ENCODE data around the gene PLEKHG1. TPM values are rescaled to one million over a fixed set of nuclear protein-coding genes. Genes with fewer than 3 reads are reported as not detected.

PLEKHG1 gene
- total RNA-seq, 2 donors from 2014 or later, result 8.4 to 29.3 TPM

GRCh38 chr6:150580489-150580888 is 19.2 kb upstream of the PLEKHG1 start:
- no peak for DNase-seq (ENCODE audit: low spot score)
- Histone ChIP-seq H3K36me3 (no peaks in the 10 kb centered on the region), H3K4me1 (ENCODE audit: control insufficient read depth in 1 of 2, low read depth in 2 of 2) (peaks cover 5 to 21% of the 10 kb centered on the region in 2 donors), H3K27ac (no peak overlapping the region), H3K4me3 (no peak overlapping the region), H3K9me3 (no peaks in the 10 kb centered on the region), H3K27me3 (replicated peaks; ENCODE audit: insufficient read depth) (no peaks in the 10 kb centered on the region)
- ATAC-seq (ENCODE audit: insufficient number of reproducible peaks, low FRiP score, low read depth), result no peak
- TF ChIP-seq CTCF (IDR thresholded peaks at IDR 0.05), result no peak

DNA sequence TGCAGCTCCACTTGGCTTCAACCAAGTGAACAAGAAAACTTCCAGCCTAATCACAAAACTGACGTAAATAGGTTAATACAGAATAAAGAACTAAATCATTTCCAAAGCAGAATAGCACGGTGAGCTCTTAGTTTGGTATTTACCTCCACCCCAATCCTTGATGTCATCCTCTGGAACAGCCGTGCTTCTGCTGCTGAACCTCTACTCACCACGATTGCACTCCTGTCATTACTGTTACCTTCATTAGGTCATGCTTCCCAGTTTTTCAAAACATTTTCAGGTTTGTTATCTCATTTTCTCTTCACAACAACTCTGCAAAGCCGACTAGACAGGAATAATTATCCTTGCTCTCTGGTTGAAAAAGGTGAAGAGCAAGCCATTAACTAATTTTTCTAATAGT is 15.6 kb upstream of the PLEKHG1 start:
- Histone ChIP-seq H3K27ac (no peak overlapping the region), H3K9me3 (no peaks in the 10 kb centered on the region), H3K27me3 (replicated peaks; ENCODE audit: insufficient read depth) (no peaks in the 10 kb centered on the region), H3K36me3 (no peaks in the 10 kb centered on the region), H3K4me3 (no peak overlapping the region), H3K4me1 (ENCODE audit: control insufficient read depth in 1 of 2, low read depth in 2 of 2) (peaks cover 0 to 13% of the 10 kb centered on the region in 2 donors)
- no peak for TF ChIP-seq CTCF (IDR thresholded peaks at IDR 0.05)
- DNase-seq (ENCODE audit: low spot score), result no peak
- ATAC-seq (ENCODE audit: insufficient number of reproducible peaks, low FRiP score, low read depth), result no peak

DNA sequence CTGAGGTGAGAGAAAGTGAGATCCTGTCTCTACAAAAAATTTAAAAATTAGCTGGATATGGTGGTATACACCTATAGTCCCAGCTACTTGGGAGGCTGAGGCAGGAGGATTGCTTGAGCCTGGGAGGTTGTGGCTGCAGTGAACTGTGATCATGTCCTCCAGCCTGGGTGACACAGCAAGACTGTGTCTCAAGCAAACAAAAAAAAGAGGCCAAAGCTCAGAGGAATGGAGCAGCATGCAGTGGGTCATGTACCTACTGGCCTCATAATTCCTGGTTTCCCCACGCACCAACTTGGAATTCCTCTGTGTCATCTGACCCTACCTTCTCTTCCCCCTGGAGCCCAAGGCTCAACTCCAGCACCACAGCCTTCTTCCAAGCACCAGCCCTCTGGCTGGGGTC is 15.1 kb upstream of the PLEKHG1 start:
- DNase-seq (ENCODE audit: low spot score) (no peak), ATAC-seq (ENCODE audit: insufficient number of reproducible peaks, low FRiP score, low read depth) (peak; percentile 18)
- H3K27ac ChIP-seq, result no peak overlapping the region
- H3K9me3 ChIP-seq, result no peaks in the 10 kb centered on the region
- peaks cover 0 to 13% of the 10 kb centered on the region in 2 donors for H3K4me1 ChIP-seq (ENCODE audit: control insufficient read depth in 1 of 2, low read depth in 2 of 2)
- H3K4me3 ChIP-seq, result no peak overlapping the region
- no peak for TF ChIP-seq CTCF (IDR thresholded peaks at IDR 0.05)
- H3K36me3 ChIP-seq, result no peaks in the 10 kb centered on the region
- no peaks in the 10 kb centered on the region for H3K27me3 ChIP-seq (replicated peaks; ENCODE audit: insufficient read depth)

DNA sequence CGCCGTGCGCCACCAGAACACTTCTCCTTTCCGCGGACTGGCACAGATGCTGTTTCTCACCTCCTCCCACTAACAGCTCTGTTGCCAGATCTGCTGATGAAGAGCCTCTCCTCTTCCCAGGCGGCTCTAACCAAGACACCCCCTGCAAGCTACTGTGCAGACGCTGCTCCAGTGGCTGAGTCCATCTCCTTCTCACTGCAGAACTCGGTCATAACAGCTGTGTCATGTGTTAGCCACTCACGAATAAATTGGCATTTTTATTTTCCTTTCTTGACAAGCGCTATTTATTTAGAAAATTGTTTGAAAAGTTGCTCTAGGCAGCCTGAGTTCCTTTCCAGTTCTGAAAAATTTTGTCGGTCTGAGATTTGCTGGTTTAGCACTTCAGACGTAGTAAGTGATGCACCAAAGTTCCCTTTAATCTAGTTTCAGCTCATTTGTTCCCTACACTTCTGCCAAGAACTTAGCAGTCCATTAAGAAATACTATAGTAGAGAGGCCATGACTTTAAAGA is 12.8 kb upstream of the PLEKHG1 start:
- TF ChIP-seq CTCF (IDR thresholded peaks at IDR 0.05), result no peak
- no peaks in the 10 kb centered on the region for H3K27me3 ChIP-seq (replicated peaks; ENCODE audit: insufficient read depth)
- H3K4me3 ChIP-seq, result no peak overlapping the region
- no peaks in the 10 kb centered on the region for H3K9me3 ChIP-seq
- no peaks in the 10 kb centered on the region for H3K36me3 ChIP-seq
- no peak for ATAC-seq (ENCODE audit: insufficient number of reproducible peaks, low FRiP score, low read depth)
- no peak for DNase-seq (ENCODE audit: low spot score)
- H3K4me1 ChIP-seq (ENCODE audit: control insufficient read depth in 1 of 2, low read depth in 2 of 2), result no peaks in the 10 kb centered on the region
- H3K27ac ChIP-seq, result no peak overlapping the region

DNA sequence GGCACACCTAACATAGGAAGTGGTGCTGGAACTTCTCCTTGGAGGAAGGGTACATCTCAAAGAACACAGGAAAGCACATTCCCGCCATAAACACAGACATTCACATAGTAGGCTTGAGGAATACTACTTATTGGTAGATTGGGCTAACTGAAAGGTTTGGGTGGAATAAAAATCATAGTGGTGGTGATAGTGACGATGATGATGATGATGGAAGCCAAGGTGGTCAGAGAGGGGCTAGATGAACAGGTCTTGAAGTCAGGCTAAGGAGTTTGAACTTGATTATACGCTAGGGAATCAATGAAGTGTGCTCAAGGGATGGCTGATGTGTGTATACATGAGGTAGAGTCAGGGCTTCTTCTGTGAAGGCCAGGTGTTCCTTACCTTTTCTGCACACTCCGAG is 12.0 kb upstream of the PLEKHG1 start:
- H3K36me3 ChIP-seq, result no peaks in the 10 kb centered on the region
- ATAC-seq (ENCODE audit: insufficient number of reproducible peaks, low FRiP score, low read depth), result no peak
- no peak for DNase-seq (ENCODE audit: low spot score)
- H3K27ac ChIP-seq, result no peak overlapping the region
- no peaks in the 10 kb centered on the region for H3K27me3 ChIP-seq (replicated peaks; ENCODE audit: insufficient read depth)
- no peak overlapping the region for H3K4me3 ChIP-seq
- H3K4me1 ChIP-seq (ENCODE audit: control insufficient read depth in 1 of 2, low read depth in 2 of 2), result no peaks in the 10 kb centered on the region
- no peak for TF ChIP-seq CTCF (IDR thresholded peaks at IDR 0.05)
- H3K9me3 ChIP-seq, result no peaks in the 10 kb centered on the region

All from thoracic aorta (tissue), 2 donors.